Astrocyte of the cerebellum (primary cell): ENCODE data around the gene SRPK1.

ENCODE experiments used
- DNase-seq: peaks from one replicate; pipeline ENCODE4 v3.0.0-alpha.2; 2011; ENCODE audit warnings: low read depth
- H3K4me3 ChIP-seq: 2 replicates; pipeline ENCODE4 v1.5.1; 2011; ENCODE audit warnings: mild to moderate bottlenecking, low read depth, low read length, moderate library complexity
- in situ Hi-C: cut with HindIII; loops from 2 replicates; pipeline ENCODE4 v1.10.0; 2017; ENCODE audit warnings: low sequenced_read_pairs
- TF ChIP-seq, protein P1 (sequence below): IDR thresholded peaks from 2 replicates; pipeline ENCODE4 v1.5.1; 2012; ENCODE audit warnings: low read length, low read depth, moderate library complexity, mild to moderate bottlenecking; ENCODE audit errors: missing control alignments

SRPK1 gene

GRCh38 chr6:35907750-35908149, 13.1 kb downstream of the SRPK1 start:
- TF ChIP-seq, protein P1, sequence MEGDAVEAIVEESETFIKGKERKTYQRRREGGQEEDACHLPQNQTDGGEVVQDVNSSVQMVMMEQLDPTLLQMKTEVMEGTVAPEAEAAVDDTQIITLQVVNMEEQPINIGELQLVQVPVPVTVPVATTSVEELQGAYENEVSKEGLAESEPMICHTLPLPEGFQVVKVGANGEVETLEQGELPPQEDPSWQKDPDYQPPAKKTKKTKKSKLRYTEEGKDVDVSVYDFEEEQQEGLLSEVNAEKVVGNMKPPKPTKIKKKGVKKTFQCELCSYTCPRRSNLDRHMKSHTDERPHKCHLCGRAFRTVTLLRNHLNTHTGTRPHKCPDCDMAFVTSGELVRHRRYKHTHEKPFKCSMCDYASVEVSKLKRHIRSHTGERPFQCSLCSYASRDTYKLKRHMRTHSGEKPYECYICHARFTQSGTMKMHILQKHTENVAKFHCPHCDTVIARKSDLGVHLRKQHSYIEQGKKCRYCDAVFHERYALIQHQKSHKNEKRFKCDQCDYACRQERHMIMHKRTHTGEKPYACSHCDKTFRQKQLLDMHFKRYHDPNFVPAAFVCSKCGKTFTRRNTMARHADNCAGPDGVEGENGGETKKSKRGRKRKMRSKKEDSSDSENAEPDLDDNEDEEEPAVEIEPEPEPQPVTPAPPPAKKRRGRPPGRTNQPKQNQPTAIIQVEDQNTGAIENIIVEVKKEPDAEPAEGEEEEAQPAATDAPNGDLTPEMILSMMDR, result no peak

DNA sequence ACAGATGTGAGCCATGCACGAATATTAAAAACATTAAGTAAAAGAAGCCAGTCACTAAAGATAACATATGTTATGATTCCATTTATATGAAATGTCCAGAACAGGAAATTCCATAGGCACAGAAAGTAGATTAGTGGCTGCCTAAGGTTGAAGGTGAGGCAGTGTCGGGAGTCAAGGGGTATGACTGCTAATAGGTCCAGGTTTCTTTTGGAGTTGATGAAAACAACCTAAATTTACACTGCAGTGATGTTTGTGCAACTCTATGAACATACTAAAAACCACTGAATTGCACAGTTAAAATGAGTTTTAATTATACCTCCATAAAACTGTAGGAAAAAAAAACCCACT, 14.4 kb downstream of the SRPK1 start:
- no peak overlapping the region for H3K4me3 ChIP-seq
- in situ Hi-C loops, result no loop called here
- no peak for DNase-seq
- TF ChIP-seq, protein P1, result no peak

More at GRCh38 chr6:35907750-35908149, 13.1 kb downstream of the SRPK1 start:
- DNase-seq, result no peak
- in situ Hi-C loops, result no loop called here
- no peak overlapping the region for H3K4me3 ChIP-seq

DNA sequence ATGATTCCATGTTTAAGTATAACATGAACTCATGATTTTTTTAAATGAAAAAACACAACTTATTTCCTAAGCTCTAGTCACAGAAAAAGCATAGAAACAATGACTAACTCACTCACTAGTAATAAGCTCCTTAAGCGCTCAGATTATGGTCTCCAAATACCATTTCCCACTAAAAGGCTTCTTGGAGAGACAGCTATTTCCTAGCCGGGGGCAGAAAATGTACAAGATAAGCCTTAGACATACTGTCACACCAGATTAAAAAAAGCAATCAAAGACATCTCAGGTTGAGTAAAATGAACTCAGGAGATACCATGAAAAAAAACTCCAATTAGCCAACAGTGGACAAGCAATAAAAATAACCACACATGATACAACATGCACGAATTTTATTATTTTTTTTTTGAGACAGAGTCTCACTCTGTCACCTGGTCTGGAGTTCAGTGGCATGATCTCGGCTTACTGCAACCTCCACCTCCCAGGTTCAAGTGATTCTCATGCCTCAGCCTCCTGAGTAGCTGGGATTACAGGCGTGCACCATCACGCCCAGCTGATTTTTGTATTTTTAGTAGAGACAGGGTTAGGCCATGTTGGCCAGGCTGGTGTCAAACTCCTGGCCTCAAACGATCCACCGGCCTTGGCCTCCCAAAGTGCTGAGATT, 14.9 kb downstream of the SRPK1 start:
- in situ Hi-C loops, result no loop called here
- TF ChIP-seq, protein P1, result no peak
- no peak for DNase-seq
- H3K4me3 ChIP-seq, result no peak overlapping the region

DNA sequence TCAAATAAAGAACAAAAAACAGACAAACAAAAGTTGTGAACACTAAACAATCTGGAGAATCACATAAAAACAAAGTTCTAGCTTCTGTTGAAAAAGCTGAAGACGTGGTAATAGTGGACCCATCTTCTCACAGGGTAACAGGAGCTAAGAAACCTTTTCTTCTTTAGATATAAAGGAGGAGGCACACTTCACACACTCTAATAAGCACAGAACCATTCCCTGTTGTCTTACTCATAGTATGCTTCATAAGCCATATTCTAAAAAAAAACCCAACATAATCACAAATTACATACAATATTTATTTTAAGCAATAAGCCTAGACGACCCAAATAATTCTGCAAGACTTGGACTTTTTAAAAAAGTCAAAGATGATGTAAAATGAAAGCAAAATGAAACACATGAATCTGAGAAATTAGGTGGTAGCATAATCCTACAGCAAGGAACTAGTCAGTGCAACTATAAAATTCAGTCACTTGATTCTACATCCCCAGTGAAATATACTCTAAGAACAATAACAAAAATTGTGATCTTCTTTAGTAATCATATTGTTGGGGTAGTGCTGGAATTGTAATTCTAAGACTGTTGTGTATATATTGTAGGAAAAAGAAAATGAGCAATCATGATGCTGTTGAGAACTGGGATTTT, 15.6 kb downstream of the SRPK1 start:
- TF ChIP-seq, protein P1, result no peak
- no peak for DNase-seq
- in situ Hi-C loops, result no loop called here
- no peak overlapping the region for H3K4me3 ChIP-seq

DNA sequence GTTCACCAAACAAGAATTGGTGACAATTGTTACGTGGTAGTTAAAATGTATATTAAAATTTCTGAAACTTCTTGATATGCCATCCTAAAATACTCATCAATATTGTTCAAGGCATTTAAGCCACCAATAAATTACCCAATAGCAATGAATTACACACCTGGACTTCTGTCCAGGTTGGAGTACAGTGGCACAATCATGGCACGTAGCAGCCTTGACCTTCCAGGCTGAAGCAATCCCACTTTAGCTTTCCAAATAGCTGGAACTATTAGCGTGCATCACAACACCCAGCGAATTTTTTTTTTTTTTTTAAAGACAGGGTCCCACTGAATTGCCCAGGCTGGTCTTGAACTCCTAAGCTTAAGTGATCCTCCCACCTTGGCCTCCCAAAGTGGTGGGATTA, 17.2 kb downstream of the SRPK1 start:
- in situ Hi-C loops, result no loop called here
- TF ChIP-seq, protein P1, result no peak
- no peak overlapping the region for H3K4me3 ChIP-seq
- no peak for DNase-seq

DNA sequence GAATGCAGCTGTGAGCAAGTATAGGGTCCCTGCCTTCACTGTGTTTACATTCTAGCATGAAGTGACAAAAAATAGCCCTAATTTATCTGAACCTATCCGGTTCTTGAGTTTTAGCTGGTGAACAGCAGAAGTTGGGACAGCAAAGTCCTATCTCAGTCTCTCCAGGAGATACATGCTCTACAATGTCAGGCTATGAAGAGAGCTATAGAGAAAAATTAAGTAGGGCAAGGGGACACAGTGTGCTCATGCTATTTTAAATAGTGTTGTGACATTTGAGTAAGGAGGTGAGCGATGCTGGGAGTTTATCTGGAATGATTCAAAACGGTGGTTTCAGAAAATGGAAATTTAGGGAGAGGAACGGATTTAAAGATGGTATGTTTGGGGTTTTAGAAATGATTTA, 20.4 kb downstream of the SRPK1 start:
- no peak for DNase-seq
- in situ Hi-C loops, result no loop called here
- TF ChIP-seq, protein P1, result no peak
- no peak overlapping the region for H3K4me3 ChIP-seq

DNA sequence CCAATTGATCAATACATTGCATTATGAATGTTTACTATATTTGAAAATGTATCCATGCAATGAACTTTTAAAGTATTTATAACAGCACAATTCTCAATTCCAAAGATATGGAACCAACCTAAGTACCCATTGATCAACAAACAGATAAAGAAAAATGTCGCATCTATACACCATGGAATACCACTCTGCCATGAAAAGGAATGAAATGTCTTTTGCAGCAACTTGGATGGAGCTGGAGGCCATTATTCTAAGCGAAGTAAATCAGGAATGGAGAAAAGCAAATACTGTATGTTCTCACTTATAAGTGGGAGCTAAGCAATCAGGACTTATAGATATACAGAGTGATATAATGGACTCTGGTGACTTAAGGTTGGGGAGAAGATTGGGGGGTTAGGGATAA, 22.9 kb downstream of the SRPK1 start:
- no peak for DNase-seq
- TF ChIP-seq, protein P1, result no peak
- H3K4me3 ChIP-seq, result no peak overlapping the region
- in situ Hi-C loops, result no loop called here
